Measurements from ENCODE around the gene SLC25A13.

- TF ChIP-seq POLR2A (IDR thresholded peaks at IDR 0.05; ENCODE audit: low read depth, low read length) = no peak
- no peak for TF ChIP-seq TAF1 (IDR thresholded peaks at IDR 0.05; ENCODE audit: low read depth, low read length)
- TF ChIP-seq POLR2AphosphoS5 (IDR thresholded peaks at IDR 0.05; ENCODE audit: low read depth, low read length) = no peak
- TF ChIP-seq SPI1 (IDR thresholded peaks at IDR 0.05; ENCODE audit: low read depth, low read length) = no peak
These were observed 100.0 kb downstream of the SLC25A13 start for GRCh38 chr7:96221888-96222287.

Data from GM12891 (cell line).